Measurements from ENCODE around the gene C12orf56.
"Not testable (repeated sequence)": the region's sequence is repeated elsewhere in the genome, so short reads cannot be mapped to it uniquely, and the experiment has no call there.

The C12orf56 gene

DNA sequence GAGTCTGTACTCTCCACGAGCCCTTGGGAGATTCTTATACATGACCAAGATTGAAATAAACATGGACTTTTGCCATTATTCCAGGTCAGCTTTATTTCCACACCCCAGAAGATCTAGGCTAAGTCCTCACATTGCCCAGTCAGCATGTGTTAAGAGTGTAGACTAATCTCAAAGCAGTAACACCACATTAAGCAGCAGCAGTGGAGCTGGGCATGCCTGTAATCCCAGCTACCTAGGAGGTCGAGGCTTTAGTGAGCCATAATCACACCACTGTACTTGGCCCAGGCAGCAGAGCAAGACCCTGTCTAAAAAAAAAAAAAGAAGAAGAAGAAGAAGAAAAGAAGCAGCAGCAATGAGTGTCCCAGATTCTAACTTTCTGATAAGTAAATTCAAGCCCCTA, 65.5 kb downstream of the C12orf56 start:
- H3K4me3 ChIP-seq, result no peak overlapping the region
- TF ChIP-seq, protein P1, sequence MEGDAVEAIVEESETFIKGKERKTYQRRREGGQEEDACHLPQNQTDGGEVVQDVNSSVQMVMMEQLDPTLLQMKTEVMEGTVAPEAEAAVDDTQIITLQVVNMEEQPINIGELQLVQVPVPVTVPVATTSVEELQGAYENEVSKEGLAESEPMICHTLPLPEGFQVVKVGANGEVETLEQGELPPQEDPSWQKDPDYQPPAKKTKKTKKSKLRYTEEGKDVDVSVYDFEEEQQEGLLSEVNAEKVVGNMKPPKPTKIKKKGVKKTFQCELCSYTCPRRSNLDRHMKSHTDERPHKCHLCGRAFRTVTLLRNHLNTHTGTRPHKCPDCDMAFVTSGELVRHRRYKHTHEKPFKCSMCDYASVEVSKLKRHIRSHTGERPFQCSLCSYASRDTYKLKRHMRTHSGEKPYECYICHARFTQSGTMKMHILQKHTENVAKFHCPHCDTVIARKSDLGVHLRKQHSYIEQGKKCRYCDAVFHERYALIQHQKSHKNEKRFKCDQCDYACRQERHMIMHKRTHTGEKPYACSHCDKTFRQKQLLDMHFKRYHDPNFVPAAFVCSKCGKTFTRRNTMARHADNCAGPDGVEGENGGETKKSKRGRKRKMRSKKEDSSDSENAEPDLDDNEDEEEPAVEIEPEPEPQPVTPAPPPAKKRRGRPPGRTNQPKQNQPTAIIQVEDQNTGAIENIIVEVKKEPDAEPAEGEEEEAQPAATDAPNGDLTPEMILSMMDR (IDR thresholded peaks at IDR 0.05), result no peak
- H3K27ac ChIP-seq, result no peak overlapping the region
- DNase-seq (ENCODE audit: low spot score), result no peak

DNA sequence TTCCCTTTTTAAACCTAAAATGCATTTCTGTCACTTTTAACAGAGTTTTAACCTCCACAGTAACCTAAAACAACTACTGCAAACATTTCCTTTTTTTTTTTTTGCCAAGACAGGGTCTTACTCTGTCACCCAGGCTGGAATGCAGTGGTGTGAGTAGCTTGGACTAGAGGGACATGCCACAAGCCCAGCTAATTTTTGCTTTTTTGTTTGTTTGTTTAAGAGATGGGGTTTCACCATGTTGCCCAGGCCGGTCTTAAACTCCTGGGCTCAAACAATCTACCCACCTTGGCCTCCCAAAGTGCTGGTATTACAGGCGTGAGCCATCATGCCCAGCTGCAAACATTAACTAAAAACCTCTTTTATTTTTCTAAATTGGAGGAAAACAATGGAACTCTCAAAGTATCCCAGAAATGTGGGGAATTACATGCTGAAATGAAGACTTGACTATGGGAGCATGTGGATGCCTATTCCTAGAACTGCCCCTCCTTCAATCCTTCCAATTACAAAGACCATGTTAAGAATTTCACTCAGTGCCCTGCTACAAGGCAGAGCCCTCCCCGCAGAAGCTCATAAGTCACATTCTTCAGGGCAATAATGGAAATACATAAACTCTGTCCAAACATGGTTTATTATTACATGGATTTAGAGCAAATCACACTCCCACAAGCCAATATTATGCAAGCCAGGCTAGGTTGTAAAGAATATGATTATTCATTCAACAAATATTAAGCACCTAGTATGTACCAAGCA, 66.9 kb downstream of the C12orf56 start:
- DNase-seq (ENCODE audit: low spot score), result no peak
- TF ChIP-seq, protein P1 (IDR thresholded peaks at IDR 0.05), result no peak
- Histone ChIP-seq H3K4me3 (no peak overlapping the region), H3K27ac (no peak overlapping the region)

DNA sequence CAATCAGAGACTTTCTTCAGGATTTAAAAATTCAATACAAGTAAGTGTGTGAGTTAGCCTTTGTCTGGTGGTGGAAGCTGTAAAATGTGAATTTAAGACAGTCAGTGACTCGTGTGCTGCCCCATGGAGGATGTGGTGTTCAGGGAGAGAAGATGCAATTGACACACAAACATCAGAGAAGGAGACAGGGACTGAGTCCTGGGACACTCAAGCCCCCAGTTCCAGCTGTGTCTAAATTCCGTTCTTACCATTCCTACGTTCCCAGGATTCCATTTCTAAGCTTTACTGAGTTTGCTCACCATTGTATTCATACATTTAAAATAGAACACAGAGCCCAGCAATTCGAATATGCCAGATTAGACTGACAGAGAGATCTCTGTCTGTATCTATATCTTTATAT, 67.6 kb downstream of the C12orf56 start:
- H3K27ac ChIP-seq, result no peak overlapping the region
- H3K4me3 ChIP-seq, result no peak overlapping the region
- DNase-seq (ENCODE audit: low spot score), result no peak
- TF ChIP-seq, protein P1 (IDR thresholded peaks at IDR 0.05), result no peak

DNA sequence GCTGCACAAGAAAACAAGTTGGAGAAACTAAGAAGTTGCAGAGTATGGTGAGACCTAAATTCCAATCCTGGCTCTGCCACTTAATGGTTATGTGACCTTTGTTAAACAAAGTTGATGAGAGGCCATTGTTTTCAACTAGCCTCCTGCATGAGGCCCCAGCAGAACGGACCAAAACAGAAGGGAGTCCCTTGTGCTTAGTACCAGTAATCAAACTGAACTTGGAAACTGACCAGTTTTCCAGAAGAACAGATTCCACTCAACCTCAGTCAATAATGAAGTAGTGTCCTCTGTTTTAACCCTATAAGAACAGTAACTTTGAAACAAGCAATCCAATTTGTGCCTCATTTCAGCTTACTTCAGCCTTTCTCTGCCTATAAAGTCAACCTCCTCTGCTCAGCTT, 69.9 kb downstream of the C12orf56 start:
- H3K27ac ChIP-seq, result no peak overlapping the region
- TF ChIP-seq, protein P1 (IDR thresholded peaks at IDR 0.05), result no peak
- no peak overlapping the region for H3K4me3 ChIP-seq
- no peak for DNase-seq (ENCODE audit: low spot score)

DNA sequence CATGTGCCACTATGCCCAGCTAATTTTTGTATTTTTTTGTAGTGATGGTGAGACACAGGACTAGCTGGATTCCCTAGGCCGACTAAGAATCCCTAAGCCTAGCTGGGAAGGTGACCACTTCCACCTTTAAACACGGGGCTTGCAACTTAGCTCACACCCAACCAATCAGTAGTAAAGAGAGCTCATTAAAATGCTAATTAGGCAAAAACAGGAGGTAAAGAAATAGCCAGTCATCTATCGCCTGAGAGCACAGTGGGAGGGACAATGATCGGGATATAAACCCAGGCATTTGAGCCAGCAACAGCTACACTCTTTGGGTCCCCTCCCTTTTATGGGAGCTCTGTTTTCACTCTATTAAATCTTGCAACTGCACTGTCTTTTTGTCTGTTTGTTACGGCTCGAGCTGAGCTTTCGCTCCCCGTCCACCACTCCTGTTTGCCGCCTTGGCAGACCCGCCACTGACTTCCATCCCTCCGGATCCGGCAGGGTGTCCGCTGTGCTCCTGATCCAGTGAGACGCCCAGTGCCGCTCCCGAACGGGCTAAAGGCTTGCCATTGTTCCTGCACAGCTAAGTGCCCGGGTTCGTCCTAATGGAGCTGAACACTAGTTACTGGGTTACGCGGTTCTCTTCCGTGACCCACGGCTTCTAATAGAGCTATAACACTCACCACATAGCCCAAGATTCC, 70.9 kb downstream of the C12orf56 start:
- not testable (repeated sequence) for H3K4me3 ChIP-seq; DNase-seq (ENCODE audit: low spot score); H3K27ac ChIP-seq

DNA sequence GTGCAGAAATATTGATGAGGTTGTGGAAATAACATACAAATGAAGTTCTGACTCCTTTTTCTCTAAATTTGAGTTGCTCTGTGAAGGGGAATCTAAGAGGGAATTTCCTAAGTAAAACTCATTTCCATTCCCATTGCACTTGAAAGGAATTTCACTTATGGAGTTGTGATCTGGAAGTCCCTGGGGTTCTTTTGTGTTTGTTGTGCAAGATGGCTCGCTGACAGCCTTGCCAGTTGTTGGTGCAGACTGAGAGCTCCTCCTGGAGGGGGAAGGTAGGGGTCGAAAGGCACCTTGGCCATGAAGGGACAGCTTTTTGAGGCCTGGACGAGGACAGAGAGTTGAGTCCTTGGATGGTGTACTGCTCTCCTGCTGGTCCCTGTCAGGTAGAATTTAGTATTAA, 72.0 kb downstream of the C12orf56 start:
- H3K27ac ChIP-seq, result no peak overlapping the region
- H3K4me3 ChIP-seq, result no peak overlapping the region
- no peak for DNase-seq (ENCODE audit: low spot score)
- TF ChIP-seq, protein P1 (IDR thresholded peaks at IDR 0.05), result no peak

DNA sequence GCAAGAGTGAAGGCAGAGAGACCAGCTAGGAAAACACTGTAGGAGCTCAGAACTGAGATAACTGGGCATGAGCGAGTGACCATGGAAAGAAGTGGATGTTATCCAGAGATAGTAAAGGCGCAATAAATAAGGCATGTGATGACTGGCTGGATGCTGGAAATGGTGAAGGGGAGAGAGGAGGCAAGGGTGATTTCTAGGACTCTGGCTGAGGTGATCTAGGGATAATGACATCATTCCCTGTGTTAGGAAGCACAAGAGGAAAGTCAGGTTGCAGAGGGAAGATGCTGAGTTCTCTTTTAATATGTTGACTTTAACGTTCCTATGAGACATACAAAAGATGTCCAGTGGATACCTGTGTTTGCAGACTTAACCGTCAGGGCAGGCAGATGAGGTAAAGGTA, 78.7 kb downstream of the C12orf56 start:
- no peak for DNase-seq (ENCODE audit: low spot score)
- TF ChIP-seq, protein P1 (IDR thresholded peaks at IDR 0.05), result no peak
- no peak overlapping the region for H3K4me3 ChIP-seq
- H3K27ac ChIP-seq, result no peak overlapping the region
